ENCODE results near the gene TOX3. TPM values are rescaled to one million over a fixed set of nuclear protein-coding genes. Genes with fewer than 3 reads are reported as not detected.

Gene TOX3
- total and polyA plus RNA-seq, 2 of the 13 experiments (the other 11 are each of a cell fraction or from before 2014, with no cell fraction given), result 14.5 to 98.6 TPM

- Histone ChIP-seq H3K4me1 (ENCODE audit: insufficient read depth, low read length) (no peaks in the 10 kb centered on the region), H3K9ac (ENCODE audit: insufficient read depth, low read depth, low read length) (no peak overlapping the region), H3K27ac (ENCODE audit: extremely low read length, insufficient read depth, low read length) (no peak overlapping the region), H3K27me3 (ENCODE audit: control insufficient read depth in 1 of 2, insufficient read depth in 2 of 2, low read length in 2 of 2) (no peaks in the 10 kb centered on the region), H3K36me3 (replicated peaks in 1 of 2; ENCODE audit: control insufficient read depth in 1 of 2, insufficient read depth in 2 of 2, low read length in 2 of 2) (peaks cover 0 to 9% of the 10 kb centered on the region in 2 experiments; a peak in 1 of 5 replicates), H3K4me3 (replicated peaks in 1 of 3; ENCODE audit: insufficient read depth in 1 of 3, low read depth in 2 of 3, low read length in 3 of 3) (no peak overlapping the region), H3K4me2 (ENCODE audit: low read depth, low read length) (no peak overlapping the region), H3K79me2 (ENCODE audit: insufficient read depth, low read length) (no peaks in the 10 kb centered on the region), H4K20me1 (ENCODE audit: insufficient read depth, low read length) (no peaks in the 10 kb centered on the region), H2AFZ (ENCODE audit: low read length) (no peak overlapping the region), H3K9me3 (ENCODE audit: low read length) (no peaks in the 10 kb centered on the region)
- no peak for ATAC-seq
- CTCF ChIA-PET (ENCODE audit: low intra/inter-chr PET ratio, low total read pairs), result no interaction called here
- BruUV-seq (replicated peaks), result no TSS peak
- TF ChIP-seq ZFP62 (CRISPR knock-in tag; IDR thresholded peaks at IDR 0.05) (no peak), PAF1 (CRISPR knock-in tag; IDR thresholded peaks at IDR 0.05) (peak; percentile 76), ZC3H13 (CRISPR knock-in tag; IDR thresholded peaks at IDR 0.05) (0 out of 2 replicates have a peak, but pooled peaks have one; percentile 39)
- 79% methylated on average over 2 of the region's 2 CpGs for WGBS (ENCODE audit: low lambda C conversion rate)
- POLR2A ChIA-PET, result no interaction called here
- intact Hi-C loops (cut with micrococcal nuclease; ENCODE audit: unreplicated experiment), result loop anchor here (5.0 kb wide), 1 partner anchor 241 kb away; no protein-coding TSS in a partner anchor
- in situ Hi-C loops (cut with HindIII; ENCODE audit: extremely low pct_ligation_motif_present, low pct_unique_long_range_greater_than_20kb), result loop anchor here (25.0 kb wide), 1 partner anchor 429 kb away; no protein-coding TSS in a partner anchor
- DNase-seq (ENCODE audit: low spot score), result no peak
- FAIRE-seq, result no peak
Observed at GRCh38 chr16:52433643-52434042, 113.3 kb downstream of the TOX3 start.

DNA sequence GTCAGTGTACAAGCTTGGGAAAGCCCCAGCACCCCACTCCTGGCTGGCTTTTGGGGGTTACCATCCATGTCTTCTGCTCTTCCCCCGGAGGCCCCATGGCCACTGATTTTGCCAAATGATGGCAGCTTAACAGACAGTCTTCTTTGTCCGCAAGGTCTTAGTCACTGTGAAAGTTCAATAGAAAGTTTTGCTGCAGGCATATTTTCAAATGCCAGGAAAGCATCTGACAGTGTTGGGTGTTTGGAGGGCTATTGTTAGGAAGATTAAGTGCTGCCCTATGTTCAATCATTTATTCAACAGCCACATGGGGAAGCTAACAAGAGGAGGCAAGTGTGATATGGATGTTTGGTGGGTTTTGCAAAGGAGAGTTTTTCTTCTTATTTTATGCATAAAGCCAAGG is 122.4 kb downstream of the TOX3 start:
- POLR2A ChIA-PET, result no interaction called here

More for the DNA sequence above, 122.4 kb downstream of the TOX3 start:
- DNase-seq (ENCODE audit: low spot score), result no peak
- 81% methylated on average over 2 of the region's 2 CpGs for WGBS (ENCODE audit: low lambda C conversion rate)
- Histone ChIP-seq H3K4me2 (ENCODE audit: low read depth, low read length) (no peak overlapping the region), H3K36me3 (replicated peaks in 1 of 2; ENCODE audit: control insufficient read depth in 1 of 2, insufficient read depth in 2 of 2, low read length in 2 of 2) (no peaks in the 10 kb centered on the region), H2AFZ (ENCODE audit: low read length) (no peak overlapping the region), H4K20me1 (ENCODE audit: insufficient read depth, low read length) (no peaks in the 10 kb centered on the region), H3K27ac (ENCODE audit: extremely low read length, insufficient read depth, low read length) (no peak overlapping the region), H3K79me2 (ENCODE audit: insufficient read depth, low read length) (no peaks in the 10 kb centered on the region), H3K4me3 (replicated peaks in 1 of 3; ENCODE audit: insufficient read depth in 1 of 3, low read depth in 2 of 3, low read length in 3 of 3) (no peak overlapping the region), H3K9ac (ENCODE audit: insufficient read depth, low read depth, low read length) (no peak overlapping the region), H3K27me3 (ENCODE audit: control insufficient read depth in 1 of 2, insufficient read depth in 2 of 2, low read length in 2 of 2) (no peaks in the 10 kb centered on the region; a peak in 1 of 5 replicates), H3K4me1 (ENCODE audit: insufficient read depth, low read length) (no peaks in the 10 kb centered on the region), H3K9me3 (ENCODE audit: low read length) (no peaks in the 10 kb centered on the region)
- ATAC-seq, result no peak
- FAIRE-seq, result no peak
- intact Hi-C loops (cut with micrococcal nuclease; ENCODE audit: unreplicated experiment) (no loop called here), in situ Hi-C loops (cut with HindIII; ENCODE audit: extremely low pct_ligation_motif_present, low pct_unique_long_range_greater_than_20kb) (no loop called here)
- no TSS peak for BruUV-seq (replicated peaks)
- CTCF ChIA-PET (ENCODE audit: low intra/inter-chr PET ratio, low total read pairs), result no interaction called here
- TF ChIP-seq ZSCAN30 (CRISPR knock-in tag; IDR thresholded peaks at IDR 0.05) (no peak), ZHX1 (CRISPR knock-in tag; IDR thresholded peaks at IDR 0.05; ENCODE audit: low read depth) (no peak), PATZ1 (CRISPR knock-in tag; IDR thresholded peaks at IDR 0.05) (no peak), SMC3 (IDR thresholded peaks at IDR 0.05; ENCODE audit: low read length) (no peak), SAFB2 (CRISPR knock-in tag; IDR thresholded peaks at IDR 0.05; ENCODE audit: borderline replicate concordance, low read depth) (no peak), GPBP1L1 (CRISPR knock-in tag; IDR thresholded peaks at IDR 0.05) (no peak)
- TF ChIP-seq, protein P1, sequence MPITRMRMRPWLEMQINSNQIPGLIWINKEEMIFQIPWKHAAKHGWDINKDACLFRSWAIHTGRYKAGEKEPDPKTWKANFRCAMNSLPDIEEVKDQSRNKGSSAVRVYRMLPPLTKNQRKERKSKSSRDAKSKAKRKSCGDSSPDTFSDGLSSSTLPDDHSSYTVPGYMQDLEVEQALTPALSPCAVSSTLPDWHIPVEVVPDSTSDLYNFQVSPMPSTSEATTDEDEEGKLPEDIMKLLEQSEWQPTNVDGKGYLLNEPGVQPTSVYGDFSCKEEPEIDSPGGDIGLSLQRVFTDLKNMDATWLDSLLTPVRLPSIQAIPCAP (CRISPR knock-in tag; IDR thresholded peaks at IDR 0.05; ENCODE audit: low read depth), result no peak
